HepG2 (cell line): ENCODE measurements around the gene EGFL8. TPM values are rescaled to one million over a fixed set of nuclear protein-coding genes. Genes with fewer than 3 reads are reported as not detected.

ENCODE experiments used
- ATF4 ChIP-seq, 2 experiments: fragments of 450-650 bp in 1 of 2; sonication (generic) in 1 of 2; formaldehyde crosslinking; IDR thresholded peaks; 2 replicates each; pipeline versions ENCODE4 v1.5.0 to v1.8.0; 2020 to 2022; ENCODE audit warnings: mild to moderate bottlenecking in 1 of 2, missing genetic modification reagents in 1 of 2
- HMGXB4 ChIP-seq, 2 experiments: sonication (generic) in 1 of 2; formaldehyde crosslinking in 1 of 2; IDR thresholded peaks; 2 replicates each; pipeline versions ENCODE4 v1.4.0 to v1.6.1; 2018 to 2020; ENCODE audit warnings: missing genetic modification reagents in 2 of 2, borderline replicate concordance in 1 of 2, low read depth in 1 of 2, mild to moderate bottlenecking in 1 of 2, missing biosample characterization in 1 of 2
- MYNN ChIP-seq: sonication (generic); formaldehyde crosslinking; IDR thresholded peaks from 2 replicates; pipeline ENCODE4 v1.4.0; 2020; ENCODE audit warnings: mild to moderate bottlenecking, low read depth, missing genetic modification reagents
- NKX3-1 ChIP-seq: sonication (generic); formaldehyde crosslinking; IDR thresholded peaks from 2 replicates; pipeline ENCODE4 v1.5.0; 2020; ENCODE audit warnings: missing genetic modification reagents
- PLSCR1 ChIP-seq: sonication (generic); formaldehyde crosslinking; IDR thresholded peaks from 2 replicates; pipeline ENCODE4 v1.5.0; 2020; ENCODE audit warnings: missing genetic modification reagents, mild to moderate bottlenecking, borderline replicate concordance
- ZNF234 ChIP-seq: sonication (generic); formaldehyde crosslinking; conservative IDR thresholded peaks from 2 replicates; pipeline ENCODE4 v1.5.1; 2020; ENCODE audit warnings: mild to moderate bottlenecking, missing genetic modification reagents
- ZNF275 ChIP-seq: sonication (generic); formaldehyde crosslinking; IDR thresholded peaks from 2 replicates; pipeline ENCODE4 v1.8.0; 2022; ENCODE audit warnings: missing genetic modification reagents, mild to moderate bottlenecking, inconsistent platforms, borderline replicate concordance
- ZNF512B ChIP-seq: sonication (generic); formaldehyde crosslinking; IDR thresholded peaks from 2 replicates; pipeline ENCODE4 v1.5.1; 2020; ENCODE audit warnings: missing genetic modification reagents, mild to moderate bottlenecking, borderline replicate concordance
- ZNF674 ChIP-seq: sonication (generic); formaldehyde crosslinking; IDR thresholded peaks from 2 replicates; pipeline ENCODE4 v1.5.0; 2020; ENCODE audit warnings: low read depth, mild to moderate bottlenecking, missing genetic modification reagents
- polyA plus RNA-seq, 8 experiments: library from polyadenylated mRNA; depleted of rRNA in 3 of 8; stranded (reverse) in 7 of 8; unstranded in 1 of 8; fragments of >200 nt; fragmentation: Illumina TruSeq in 4 of 8; extraction: Trizol in 4 of 8; gene quantifications; 2 replicates each; pipeline versions ENCODE4 v1.2.1 to v1.2.3, GENCODE V29; 2011 to 2016; ENCODE audit warnings: low read depth in 4 of 8, missing spikeins in 1 of 8, mixed read lengths in 1 of 8; ENCODE audit not compliant: insufficient read depth in 1 of 8
- total RNA-seq, 5 experiments: library from RNA; depleted of rRNA; stranded (reverse); fragments of >200 nt; fragmentation: Illumina TruSeq; extraction: Trizol; gene quantifications; 2 replicates each; pipeline ENCODE4 v1.2.3, GENCODE V29; 2016; ENCODE audit warnings: low read depth in 1 of 5

EGFL8 gene
- total and polyA plus RNA-seq, 2 of the 13 experiments (the other 11 are each of a cell fraction or from before 2014, with no cell fraction given): 10.0 to 11.5 TPM

DNA sequence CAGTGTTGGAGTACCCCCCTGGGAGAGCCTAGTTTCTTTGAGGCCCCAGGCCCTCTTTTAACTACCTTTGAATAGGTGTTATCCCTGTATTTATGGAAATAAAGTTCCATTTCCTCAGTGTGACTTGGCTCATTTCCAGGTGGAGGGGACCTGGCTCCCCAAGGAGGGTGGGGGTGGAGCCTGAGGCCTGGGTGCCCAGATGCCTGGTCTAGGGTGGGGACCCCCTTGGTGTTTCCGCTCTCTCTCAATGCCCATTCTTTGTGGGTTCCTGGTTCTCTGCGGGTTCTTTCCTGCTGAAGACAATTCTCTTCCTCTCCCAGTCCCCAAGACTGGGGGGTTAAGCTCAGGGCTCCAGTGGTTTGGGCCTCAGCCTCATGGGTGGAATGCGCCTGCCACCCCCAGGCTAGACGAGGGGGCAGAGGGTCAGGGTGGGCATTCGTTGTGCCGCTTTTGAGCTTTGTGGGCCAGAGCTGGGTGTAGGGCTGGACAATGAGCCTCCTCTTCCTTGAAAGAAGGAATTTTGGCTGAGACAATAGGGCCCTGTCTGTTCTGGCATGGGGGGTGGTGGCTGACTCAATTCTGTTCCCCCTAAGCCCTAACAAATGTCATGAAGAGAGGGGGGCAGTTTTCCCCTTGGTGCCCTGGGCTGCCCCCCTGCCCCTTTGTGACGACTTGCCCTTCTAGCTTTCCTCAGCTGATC lies 686 bp upstream of the EGFL8 start (continued):
- TF ChIP-seq ZNF512B (CRISPR knock-in tag): no peak
- no peak for TF ChIP-seq ZNF234 (CRISPR knock-in tag)
- no peak for TF ChIP-seq HMGXB4 (CRISPR knock-in tag; IDR thresholded peaks at IDR 0.05; ENCODE audit: borderline replicate concordance in 1 of 2, low read depth in 1 of 2)
- TF ChIP-seq MYNN: no peak
- TF ChIP-seq ZNF674: no peak
- TF ChIP-seq ZNF275 (CRISPR knock-in tag): no peak
- no peak for TF ChIP-seq NKX3-1 (CRISPR knock-in tag)
- no peak for TF ChIP-seq ATF4 (CRISPR knock-in tag; IDR thresholded peaks at IDR 0.05)
- TF ChIP-seq PLSCR1 (CRISPR knock-in tag): no peak
- TF ChIP-seq, all 625 proteins: peak for 0
